HL-60 (cell line): ENCODE data around the gene TMTC4.

ENCODE experiments used
- DNase-seq, 2 experiments: peaks; one replicate each; pipeline ENCODE4 v3.0.0-alpha.2; 2010 to 2020; ENCODE audit warnings: low read depth in 1 of 2, low spot score in 1 of 2
- H3K27ac ChIP-seq: fragments of 250-450 bp; sonication (Bioruptor Pico); replicated peaks from 2 replicates; pipeline ENCODE4 v1.5.1; 2020; ENCODE audit warnings: mild to moderate bottlenecking, moderate library complexity
- H3K27me3 ChIP-seq: fragments of 250-450 bp; sonication (Bioruptor Pico); 2 replicates; pipeline ENCODE4 v1.5.1; 2021; ENCODE audit warnings: mild to moderate bottlenecking, moderate library complexity; ENCODE audit not compliant: insufficient read depth, poor library complexity, severe bottlenecking
- H3K4me3 ChIP-seq: replicated peaks from 2 replicates; pipeline ENCODE4 v1.5.1; 2011; ENCODE audit warnings: mild to moderate bottlenecking, control low read depth, low read length; ENCODE audit not compliant: insufficient read depth
- GABPA ChIP-seq: IDR thresholded peaks from 2 replicates; pipeline ENCODE4 v1.6.1; 2012; ENCODE audit warnings: low read depth
- POLR2AphosphoS5 ChIP-seq: IDR thresholded peaks from 2 replicates; pipeline ENCODE4 v1.6.1; 2012; ENCODE audit warnings: low read depth
- REST ChIP-seq: IDR thresholded peaks from 2 replicates; pipeline ENCODE4 v1.6.1; 2012; ENCODE audit warnings: low read depth; ENCODE audit not compliant: insufficient replicate concordance
- SPI1 ChIP-seq: IDR thresholded peaks from 2 replicates; pipeline ENCODE4 v1.6.1; 2012; ENCODE audit warnings: low read depth, mild to moderate bottlenecking, borderline replicate concordance
- TF ChIP-seq, protein P1 (sequence below): IDR thresholded peaks from one replicate; pipeline ENCODE4 v1.5.1; 2011; ENCODE audit warnings: low read length, control low read depth, inconsistent platforms; ENCODE audit not compliant: insufficient read depth

TMTC4 gene

GRCh38 chr13:100648354-100648753, 26.2 kb downstream of the TMTC4 start:
- TF ChIP-seq REST (no peak), GABPA (no peak), SPI1 (no peak), POLR2AphosphoS5 (no peak)
- TF ChIP-seq, protein P1, sequence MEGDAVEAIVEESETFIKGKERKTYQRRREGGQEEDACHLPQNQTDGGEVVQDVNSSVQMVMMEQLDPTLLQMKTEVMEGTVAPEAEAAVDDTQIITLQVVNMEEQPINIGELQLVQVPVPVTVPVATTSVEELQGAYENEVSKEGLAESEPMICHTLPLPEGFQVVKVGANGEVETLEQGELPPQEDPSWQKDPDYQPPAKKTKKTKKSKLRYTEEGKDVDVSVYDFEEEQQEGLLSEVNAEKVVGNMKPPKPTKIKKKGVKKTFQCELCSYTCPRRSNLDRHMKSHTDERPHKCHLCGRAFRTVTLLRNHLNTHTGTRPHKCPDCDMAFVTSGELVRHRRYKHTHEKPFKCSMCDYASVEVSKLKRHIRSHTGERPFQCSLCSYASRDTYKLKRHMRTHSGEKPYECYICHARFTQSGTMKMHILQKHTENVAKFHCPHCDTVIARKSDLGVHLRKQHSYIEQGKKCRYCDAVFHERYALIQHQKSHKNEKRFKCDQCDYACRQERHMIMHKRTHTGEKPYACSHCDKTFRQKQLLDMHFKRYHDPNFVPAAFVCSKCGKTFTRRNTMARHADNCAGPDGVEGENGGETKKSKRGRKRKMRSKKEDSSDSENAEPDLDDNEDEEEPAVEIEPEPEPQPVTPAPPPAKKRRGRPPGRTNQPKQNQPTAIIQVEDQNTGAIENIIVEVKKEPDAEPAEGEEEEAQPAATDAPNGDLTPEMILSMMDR = no peak
- no peak for DNase-seq
- Histone ChIP-seq H3K27ac (no peak overlapping the region), H3K27me3 (no peaks in the 10 kb centered on the region), H3K4me3 (no peak overlapping the region)

DNA sequence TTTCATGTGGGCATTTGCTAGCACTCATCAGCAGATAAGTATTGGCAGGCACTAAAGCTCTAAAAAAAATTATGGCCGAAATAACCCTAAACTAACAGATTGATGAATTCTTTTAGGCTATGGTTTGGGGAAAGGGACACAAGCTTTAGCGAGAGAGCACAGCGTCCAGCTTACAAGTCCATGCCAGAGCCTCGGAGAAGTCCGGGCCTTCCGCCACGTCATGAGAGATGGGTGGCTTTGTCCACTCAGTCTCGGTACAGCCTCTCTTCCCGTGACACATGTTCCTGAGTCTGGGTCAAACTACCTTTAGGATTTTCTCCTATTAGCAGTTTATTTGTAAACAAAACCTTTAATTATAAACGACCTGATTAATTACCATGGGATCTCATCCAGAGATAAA, 27.7 kb downstream of the TMTC4 start:
- DNase-seq = no peak
- no peaks in the 10 kb centered on the region for H3K27me3 ChIP-seq
- no peak overlapping the region for H3K4me3 ChIP-seq
- no peak for TF ChIP-seq REST
- TF ChIP-seq SPI1 = no peak
- TF ChIP-seq, protein P1 = no peak
- TF ChIP-seq POLR2AphosphoS5 = no peak
- no peak for TF ChIP-seq GABPA
- H3K27ac ChIP-seq = no peak overlapping the region

DNA sequence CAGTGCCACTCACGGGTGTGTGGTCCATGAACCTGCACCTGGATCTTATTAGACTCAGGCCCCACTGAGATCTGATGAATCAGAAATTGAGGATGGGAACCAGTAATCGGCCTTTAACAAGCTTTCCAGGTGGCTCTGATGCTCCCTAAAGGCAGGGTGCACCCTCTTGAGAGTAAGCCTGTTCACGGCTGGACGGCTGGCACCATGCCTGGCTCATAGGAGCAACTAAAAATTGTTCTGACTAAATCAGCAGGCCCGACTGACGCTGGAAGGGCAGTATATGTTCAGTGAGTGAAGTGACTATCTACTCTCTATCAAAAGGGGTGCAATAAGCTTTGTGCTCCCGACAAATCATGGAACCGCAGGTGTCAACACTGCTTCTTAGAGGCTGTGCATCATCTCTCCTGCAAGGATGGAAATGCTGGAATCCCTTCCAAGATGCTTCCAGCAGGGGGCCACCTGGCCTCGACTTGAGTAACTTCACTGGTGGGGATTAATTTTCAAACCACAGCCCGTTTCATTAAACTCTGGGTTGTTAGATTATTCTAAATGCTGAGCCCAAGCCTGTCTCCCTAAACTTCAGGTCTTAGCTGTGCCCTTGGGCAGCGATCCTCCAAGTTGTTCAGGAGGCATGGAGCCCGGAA, 28.4 kb downstream of the TMTC4 start:
- TF ChIP-seq REST = no peak
- TF ChIP-seq POLR2AphosphoS5 = no peak
- no peak for TF ChIP-seq GABPA
- TF ChIP-seq, protein P1 = no peak
- Histone ChIP-seq H3K4me3 (no peak overlapping the region), H3K27ac (no peak overlapping the region), H3K27me3 (no peaks in the 10 kb centered on the region)
- DNase-seq = no peak
